K562 (cell line): ENCODE data around the gene HCRTR1.

Experiments used
- AFF4 ChIP-seq: sonication (generic); formaldehyde crosslinking; IDR thresholded peaks from 2 replicates; pipeline ENCODE4 v1.8.0; 2023; ENCODE audit warnings: mild to moderate bottlenecking, missing genetic modification reagents
- GABPB1 ChIP-seq: sonication (generic); formaldehyde crosslinking; IDR thresholded peaks from 2 replicates; pipeline ENCODE4 v1.8.0; 2022; ENCODE audit warnings: mild to moderate bottlenecking, missing genetic modification reagents
- SP1 ChIP-seq: sonication (generic); formaldehyde crosslinking; IDR thresholded peaks from 2 replicates; pipeline ENCODE4 v1.8.1; 2022; ENCODE audit warnings: mild to moderate bottlenecking, missing genetic modification reagents
- ZNF324 ChIP-seq: fragments of 250-450 bp; sonication (Bioruptor Pico); IDR thresholded peaks from 2 replicates; pipeline ENCODE4 v1.4.0; 2020; ENCODE audit warnings: mild to moderate bottlenecking

GRCh38 chr1:31637915-31638673, 20.6 kb downstream of the HCRTR1 start:
- TF ChIP-seq SP1 (no peak), GABPB1 (CRISPR knock-in tag) (no peak), ZNF324 (CRISPR knock-in tag) (no peak), AFF4 (no peak)
